Lower lobe of right lung (tissue), 2 donors: ENCODE results near the gene FLYWCH2. TPM values are rescaled to one million over a fixed set of nuclear protein-coding genes. Genes with fewer than 3 reads are reported as not detected.
"Not testable (repeated sequence)": the region's sequence is repeated elsewhere in the genome, so short reads cannot be mapped to it uniquely, and the experiment has no call there.

Experiments used
- ATAC-seq, 2 donors: fragments of 200-7000 bp; cut with Tn5 transposase; one replicate each; pipeline ENCODE4 v1.9.1; 2020 to 2022; ENCODE audit warnings: mild to moderate bottlenecking in 2 of 2, moderate library complexity in 2 of 2
- DNase-seq: peaks from one replicate; pipeline ENCODE4 v3.0.0-alpha.2; 2020
- H3K27ac ChIP-seq: fragments of 200-600 bp; one replicate; pipeline ENCODE4 v1.8.0; 2022
- H3K27me3 ChIP-seq: fragments of 200-600 bp; one replicate; pipeline ENCODE4 v1.8.0; 2022; ENCODE audit warnings: low read depth
- H3K36me3 ChIP-seq: fragments of 200-600 bp; one replicate; pipeline ENCODE4 v1.8.0; 2022; ENCODE audit warnings: mild to moderate bottlenecking
- H3K4me1 ChIP-seq: fragments of 200-600 bp; one replicate; pipeline ENCODE4 v1.8.0; 2022
- H3K4me3 ChIP-seq: fragments of 200-600 bp; one replicate; pipeline ENCODE4 v1.8.0; 2022; ENCODE audit warnings: mild to moderate bottlenecking
- H3K9me3 ChIP-seq: fragments of 200-600 bp; one replicate; pipeline ENCODE4 v1.8.0; 2022
- intact Hi-C: fragments of 100-400 bp; cut with DNase I; formaldehyde crosslinking; loops from one replicate; pipeline ENCODE4 v1.11.0; 2022
- total RNA-seq: library from RNA; stranded (reverse); fragmentation: NEBNext Ultra II Directional; extraction: Animal tissue kit (Norgen Biotek cat#: 25700); gene quantifications from one replicate; pipeline ENCODE4 v1.2.1, GENCODE V29; 2021
- TF ChIP-seq, protein P1 (sequence below): fragments of 200-600 bp; IDR thresholded peaks from one replicate; pipeline ENCODE4 v1.8.0; 2022; ENCODE audit warnings: antibody characterized with exemption, mild to moderate bottlenecking
- donor health status: DM: no; HTN: yes; CAD: no; lungs with severe emphysema.

The FLYWCH2 gene
- total RNA-seq, 1 donor from 2014 or later = 27.8 TPM

DNA sequence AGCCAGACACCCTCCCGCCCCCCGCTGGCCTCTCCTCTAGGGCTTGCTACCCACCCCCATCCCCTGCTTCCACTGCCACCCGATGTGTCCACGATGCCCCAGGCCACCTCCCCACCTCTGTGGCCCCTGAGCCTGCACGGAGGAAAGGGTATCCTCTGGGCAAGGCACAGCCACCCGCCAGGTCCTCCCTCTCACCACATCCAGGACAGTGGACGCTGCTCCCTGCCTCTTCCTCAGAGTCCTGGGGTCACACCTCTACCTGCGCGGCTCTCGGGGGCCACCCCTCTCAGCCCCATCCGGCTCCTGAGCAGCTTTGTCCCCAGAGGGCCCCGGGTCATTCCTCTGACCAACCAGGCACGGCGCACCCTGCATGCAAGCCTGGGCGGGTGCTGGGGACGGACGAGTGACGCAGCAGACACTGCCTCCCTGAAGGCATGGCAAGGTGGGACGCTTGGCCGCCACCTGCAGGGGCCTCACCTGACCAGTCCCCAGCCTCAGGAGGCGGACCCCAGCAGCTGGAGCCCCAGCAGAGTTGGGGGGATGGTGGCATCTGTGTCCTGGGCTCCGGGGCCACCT lies 53.5 kb downstream of the FLYWCH2 start:
- intact Hi-C loops = no loop called here
- ATAC-seq (peak in 1 of 2 donors; percentile 17), DNase-seq (no peak)
- Histone ChIP-seq H3K27me3 (no peaks in the 10 kb centered on the region), H3K4me1 (no peaks in the 10 kb centered on the region), H3K4me3 (no peak overlapping the region), H3K36me3 (peaks cover 90% of the 10 kb centered on the region), H3K27ac (no peak overlapping the region), H3K9me3 (no peaks in the 10 kb centered on the region)
- TF ChIP-seq, protein P1, sequence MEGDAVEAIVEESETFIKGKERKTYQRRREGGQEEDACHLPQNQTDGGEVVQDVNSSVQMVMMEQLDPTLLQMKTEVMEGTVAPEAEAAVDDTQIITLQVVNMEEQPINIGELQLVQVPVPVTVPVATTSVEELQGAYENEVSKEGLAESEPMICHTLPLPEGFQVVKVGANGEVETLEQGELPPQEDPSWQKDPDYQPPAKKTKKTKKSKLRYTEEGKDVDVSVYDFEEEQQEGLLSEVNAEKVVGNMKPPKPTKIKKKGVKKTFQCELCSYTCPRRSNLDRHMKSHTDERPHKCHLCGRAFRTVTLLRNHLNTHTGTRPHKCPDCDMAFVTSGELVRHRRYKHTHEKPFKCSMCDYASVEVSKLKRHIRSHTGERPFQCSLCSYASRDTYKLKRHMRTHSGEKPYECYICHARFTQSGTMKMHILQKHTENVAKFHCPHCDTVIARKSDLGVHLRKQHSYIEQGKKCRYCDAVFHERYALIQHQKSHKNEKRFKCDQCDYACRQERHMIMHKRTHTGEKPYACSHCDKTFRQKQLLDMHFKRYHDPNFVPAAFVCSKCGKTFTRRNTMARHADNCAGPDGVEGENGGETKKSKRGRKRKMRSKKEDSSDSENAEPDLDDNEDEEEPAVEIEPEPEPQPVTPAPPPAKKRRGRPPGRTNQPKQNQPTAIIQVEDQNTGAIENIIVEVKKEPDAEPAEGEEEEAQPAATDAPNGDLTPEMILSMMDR = no peak

DNA sequence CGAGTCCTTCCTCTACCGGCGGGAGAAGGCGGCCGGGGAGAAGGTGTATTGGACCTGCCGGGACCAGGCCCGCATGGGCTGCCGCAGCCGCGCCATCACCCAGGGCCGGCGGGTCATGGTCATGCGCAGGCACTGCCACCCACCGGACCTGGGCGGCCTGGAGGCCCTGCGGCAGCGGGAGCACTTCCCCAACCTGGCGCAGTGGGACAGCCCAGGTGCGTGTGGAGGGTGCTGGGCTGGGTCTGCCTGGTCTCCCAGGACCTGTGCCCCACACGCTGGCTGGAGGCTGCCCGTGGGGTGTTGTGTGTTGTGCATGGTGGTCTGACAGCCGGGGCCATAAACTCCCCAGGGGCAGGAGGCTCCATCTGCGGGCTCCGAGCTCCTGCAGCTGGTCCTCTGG lies 54.2 kb downstream of the FLYWCH2 start:
- peak in 1 of 2 donors; percentile 15 for ATAC-seq
- TF ChIP-seq, protein P1 = no peak
- H3K36me3 ChIP-seq = peaks cover 97% of the 10 kb centered on the region

DNA sequence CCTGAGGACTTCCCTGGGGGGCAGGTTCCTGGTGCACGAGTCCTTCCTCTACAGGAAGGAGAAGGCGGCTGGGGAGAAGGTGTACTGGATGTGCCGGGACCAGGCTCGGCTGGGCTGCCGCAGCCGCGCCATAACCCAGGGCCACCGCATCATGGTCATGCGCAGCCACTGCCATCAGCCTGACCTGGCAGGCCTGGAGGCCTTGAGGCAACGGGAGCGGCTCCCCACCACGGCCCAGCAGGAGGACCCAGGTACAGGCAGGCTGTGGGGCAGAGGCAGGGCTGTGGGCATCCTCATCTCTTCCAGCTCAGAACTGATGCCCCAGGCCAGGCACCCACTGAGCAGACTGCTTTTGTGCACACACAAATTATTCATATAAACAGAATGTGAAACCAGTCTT lies 55.2 kb downstream of the FLYWCH2 start:
- Histone ChIP-seq H3K36me3 (peaks cover 98% of the 10 kb centered on the region), H3K27ac (no peak overlapping the region), H3K4me3 (no peak overlapping the region), H3K27me3 (no peaks in the 10 kb centered on the region), H3K9me3 (no peaks in the 10 kb centered on the region), H3K4me1 (no peaks in the 10 kb centered on the region)
- intact Hi-C loops = no loop called here
- DNase-seq (no peak), ATAC-seq (no peak)
- TF ChIP-seq, protein P1 = no peak

More for the DNA sequence above, 54.2 kb downstream of the FLYWCH2 start:
- intact Hi-C loops = no loop called here
- Histone ChIP-seq H3K9me3 (no peaks in the 10 kb centered on the region), H3K4me3 (no peak overlapping the region), H3K27ac (no peak overlapping the region), H3K27me3 (no peaks in the 10 kb centered on the region), H3K4me1 (no peaks in the 10 kb centered on the region)
- no peak for DNase-seq

DNA sequence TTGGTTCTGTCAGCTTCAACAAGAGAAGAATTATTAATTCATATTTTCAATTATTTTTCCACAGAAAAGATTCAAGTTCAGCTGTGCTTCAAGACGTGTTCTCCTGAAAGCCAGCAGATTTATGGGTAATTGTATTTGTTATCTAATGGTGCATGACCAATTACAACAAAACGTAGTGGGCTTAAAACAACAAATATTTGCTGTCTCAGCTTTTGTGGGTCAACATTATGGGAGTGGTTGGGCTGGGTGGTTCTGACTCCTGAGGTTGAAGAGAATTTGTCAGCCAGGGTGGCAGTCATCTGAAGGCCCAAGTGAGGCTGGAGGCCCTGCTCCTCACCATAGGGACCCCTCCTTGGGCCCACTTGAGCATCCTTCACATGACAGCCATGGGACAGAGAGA lies 57.0 kb downstream of the FLYWCH2 start:
- DNase-seq (no peak), ATAC-seq (no peak)
- Histone ChIP-seq H3K4me3 (no peak overlapping the region), H3K27ac (no peak overlapping the region), H3K9me3 (no peaks in the 10 kb centered on the region), H3K27me3 (no peaks in the 10 kb centered on the region), H3K4me1 (no peaks in the 10 kb centered on the region), H3K36me3 (peaks cover 90% of the 10 kb centered on the region)
- TF ChIP-seq, protein P1 = no peak
- intact Hi-C loops = no loop called here

DNA sequence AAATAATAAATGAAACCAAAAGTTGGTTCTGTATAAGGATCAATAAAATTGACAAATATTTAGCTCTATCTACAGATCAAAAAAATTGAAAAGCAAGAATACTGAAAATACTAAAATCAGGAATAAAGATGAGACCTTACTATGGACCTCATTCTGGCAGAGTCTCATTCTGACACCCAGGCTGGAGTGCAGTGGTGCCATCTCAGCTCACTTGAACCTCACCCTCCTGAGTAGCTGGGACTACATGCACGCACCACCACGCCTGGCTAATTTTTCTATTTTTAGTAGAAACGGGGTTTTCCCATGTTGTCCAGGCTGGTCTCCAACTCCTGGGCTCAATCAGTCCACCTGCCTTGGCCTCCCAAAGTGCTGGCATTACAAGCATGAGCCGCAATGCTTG lies 59.0 kb downstream of the FLYWCH2 start:
- H3K4me3 ChIP-seq = no peak overlapping the region
- DNase-seq (no peak), ATAC-seq (no peak)
- no peaks in the 10 kb centered on the region for H3K4me1 ChIP-seq
- intact Hi-C loops = no loop called here
- H3K9me3 ChIP-seq = no peaks in the 10 kb centered on the region
- TF ChIP-seq, protein P1 = no peak
- H3K36me3 ChIP-seq = peaks cover 73% of the 10 kb centered on the region
- H3K27ac ChIP-seq = no peak overlapping the region
- no peaks in the 10 kb centered on the region for H3K27me3 ChIP-seq

DNA sequence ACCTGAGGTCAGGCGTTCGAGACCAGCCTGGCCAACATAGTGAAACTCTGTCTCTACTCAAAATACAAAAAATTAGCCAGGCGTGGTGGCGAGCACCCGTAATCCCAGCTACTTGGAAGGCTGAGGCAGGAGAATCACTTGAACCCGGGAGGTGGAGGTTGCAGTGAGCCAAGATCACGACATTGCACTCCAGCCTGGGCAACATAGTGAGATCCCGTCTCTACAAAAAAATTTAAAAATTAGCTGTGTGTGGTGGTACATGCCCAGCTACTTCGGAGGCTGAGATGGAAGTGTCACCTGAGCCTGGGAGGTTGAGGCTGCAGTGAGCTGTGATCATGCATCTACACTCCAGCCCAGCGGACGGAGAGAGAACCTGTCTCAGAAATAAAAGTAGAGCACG lies 60.7 kb downstream of the FLYWCH2 start:
- DNase-seq, H3K4me3 ChIP-seq, ATAC-seq, H3K9me3 ChIP-seq, H3K27ac ChIP-seq, H3K27me3 ChIP-seq, intact Hi-C loops, H3K4me1 ChIP-seq: not testable (repeated sequence)
- peaks cover 62% of the 10 kb centered on the region for H3K36me3 ChIP-seq
